ENCODE data around the gene CNRIP1. TPM values are rescaled to one million over a fixed set of nuclear protein-coding genes. Genes with fewer than 3 reads are reported as not detected.

Gene CNRIP1
- total RNA-seq, 1 experiment from 2014 or later: not detected

GRCh38 chr2:68253219-68254068 lies 66.3 kb downstream of the CNRIP1 start:
- BruUV-seq (replicated peaks): TSS peak; percentile 87
- H3K4me3 Mint-ChIP-seq (ENCODE audit: unreplicated experiment): peak overlapping the region; percentile 92

GRCh38 chr2:68252400-68253218 lies 67.1 kb downstream of the CNRIP1 start, which contains the start of gene PPP3R1:
Gene PPP3R1, minus strand, starts transcription at chr2:68252532. Its CDS starts 405 bp downstream, at chr2:68252127.
- Mint-ChIP-seq H3K4me1 (ENCODE audit: low read depth, unreplicated experiment) (peaks cover 14% of the 10 kb centered on the region), H3K4me3 (ENCODE audit: unreplicated experiment) (peak within 1 kb of the TSS; percentile 92), H3K27ac (ENCODE audit: unreplicated experiment) (peak within 1 kb of the TSS; percentile 97), H3K9me3 (ENCODE audit: unreplicated experiment) (no peaks in the 10 kb centered on the region), H3K36me3 (ENCODE audit: insufficient read depth, unreplicated experiment) (peaks cover 23% of the 10 kb centered on the region), H3K27me3 (ENCODE audit: insufficient read depth, unreplicated experiment) (no peaks in the 10 kb centered on the region)
- TF ChIP-seq CTCF (IDR thresholded peaks at IDR 0.05; ENCODE audit: insufficient read depth in 1 of 2, low read depth in 1 of 2, low read length in 1 of 2, severe bottlenecking in 1 of 2, unreplicated experiment in 1 of 2): no peak
- no TSS peak for BruUV-seq (replicated peaks)
- DNase-seq: peak; percentile 95 to 96
- POLR2A ChIA-PET: interaction anchor here (0.8 to 1.7 kb wide), 4 partner anchors 28 to 95 kb away, joined by 3 to 9 read pairs (median 4); partner anchors contain the start of gene PNO1
- Histone ChIP-seq H3K4me3 (ENCODE audit: low read depth, low read length) (peak within 1 kb of the TSS; percentile 99), H3K9me3 (no peaks in the 10 kb centered on the region), H3K36me3 (ENCODE audit: control insufficient read depth, insufficient read depth, low read length) (no peaks in the 10 kb centered on the region), H3K4me1 (0 out of 2 replicates have a peak, but pooled peaks cover 17% of the 10 kb centered on the region), H3K27me3 (replicated peaks; ENCODE audit: control insufficient read depth, insufficient read depth, low read length) (no peaks in the 10 kb centered on the region)
- CTCF ChIA-PET: interaction anchor here (0.5 to 1.8 kb wide), 5 partner anchors 27 to 130 kb away, joined by 3 to 4 read pairs (median 4); no protein-coding TSS in a partner anchor
- intact Hi-C loops (cut with micrococcal nuclease; ENCODE audit: unreplicated experiment): loop anchor here (1.0 to 5.0 kb wide), 3 partner anchors 30 to 95 kb away; partner anchors contain the start of gene PNO1

More at GRCh38 chr2:68253219-68254068, 66.3 kb downstream of the CNRIP1 start:
- no peaks in the 10 kb centered on the region for H3K27me3 ChIP-seq (replicated peaks; ENCODE audit: control insufficient read depth, insufficient read depth, low read length)
- Mint-ChIP-seq H3K36me3 (ENCODE audit: insufficient read depth, unreplicated experiment) (peaks cover 23% of the 10 kb centered on the region), H3K9me3 (ENCODE audit: unreplicated experiment) (no peaks in the 10 kb centered on the region), H3K27me3 (ENCODE audit: insufficient read depth, unreplicated experiment) (no peaks in the 10 kb centered on the region), H3K27ac (ENCODE audit: unreplicated experiment) (peak overlapping the region; percentile 97), H3K4me1 (ENCODE audit: low read depth, unreplicated experiment) (peaks cover 14% of the 10 kb centered on the region)
- ChIA-PET CTCF (interaction anchor here (0.9 to 1.8 kb wide), 3 partner anchors 28 to 131 kb away, joined by 3 to 4 read pairs (median 4); no protein-coding TSS in a partner anchor), POLR2A (interaction anchor here (0.6 to 1.7 kb wide), 2 partner anchors 9 to 96 kb away, joined by 3 to 6 read pairs; partner anchors contain the start of gene PNO1)
- H3K9me3 ChIP-seq: no peaks in the 10 kb centered on the region
- no peaks in the 10 kb centered on the region for H3K36me3 ChIP-seq (ENCODE audit: control insufficient read depth, insufficient read depth, low read length)
- 0 out of 2 replicates have a peak, but pooled peaks cover 13% of the 10 kb centered on the region for H3K4me1 ChIP-seq
- intact Hi-C loops (cut with micrococcal nuclease; ENCODE audit: unreplicated experiment): loop anchor here (1.0 to 5.0 kb wide), 2 partner anchors 29 to 56 kb away; no protein-coding TSS in a partner anchor
- peak in 1 of 2 experiments; percentile 21 for DNase-seq
- no peak for TF ChIP-seq CTCF (IDR thresholded peaks at IDR 0.05; ENCODE audit: insufficient read depth in 1 of 2, low read depth in 1 of 2, low read length in 1 of 2, severe bottlenecking in 1 of 2, unreplicated experiment in 1 of 2)
- H3K4me3 ChIP-seq (ENCODE audit: low read depth, low read length): peak overlapping the region; percentile 99

All from Caco-2 (cell line).